Thyroid gland (tissue), 4 donors: ENCODE measurements around the gene ABCC8.

ENCODE experiments used
- CTCF ChIP-seq, 6 experiments: fragments of 200-600 bp in 3 of 6; fragments of 450-650 bp in 3 of 6; sonication (generic) in 3 of 6; IDR thresholded peaks; one replicate each; pipeline ENCODE4 v1.5.1; 2016 to 2019; ENCODE audit warnings: antibody characterized with exemption in 6 of 6, mild to moderate bottlenecking in 2 of 6, inconsistent platforms in 1 of 6, moderate library complexity in 1 of 6
- POLR2A ChIP-seq, 2 donors: fragments of 450-650 bp; IDR thresholded peaks; one replicate each; pipeline ENCODE4 v1.6.1; 2017; ENCODE audit warnings: antibody characterized with exemption in 2 of 2, mild to moderate bottlenecking in 2 of 2, moderate library complexity in 1 of 2

- TF ChIP-seq CTCF (IDR thresholded peaks at IDR 0.05) (no peak), POLR2A (IDR thresholded peaks at IDR 0.05) (no peak)
These were observed 79.9 kb downstream of the ABCC8 start for GRCh38 chr11:17396598-17397310.
